ENCODE data around the gene ABCC3.

- TF ChIP-seq CTCF (IDR thresholded peaks at IDR 0.05) (no peak), POLR2A (IDR thresholded peaks at IDR 0.05) (no peak)
Measured at GRCh38 chr17:50585891-50586290, 48.8 kb upstream of the ABCC3 start.

Measured in stomach (tissue), 4 donors.